SK-N-SH (cell line): ENCODE results near the gene RFPL4A. TPM values are rescaled to one million over a fixed set of nuclear protein-coding genes. Genes with fewer than 3 reads are reported as not detected.

Source experiments
- CTCF ChIA-PET: fragments of 300-600, 350-600 bp; formaldehyde crosslinking; extraction: SDS; loops from one replicate; lab custom pipeline; 2021; lab: Yijun Ruan, JAX
- POLR2A ChIA-PET: fragments of 350-600 bp; sonication (Branson Sonifier 250); formaldehyde crosslinking; extraction: SDS; loops from one replicate; lab custom pipeline; 2020; ENCODE audit warnings: antibody characterized with exemption, inconsistent platforms; lab: Yijun Ruan, JAX
- DNase-seq: peaks from one replicate; pipeline ENCODE4 v3.0.0; 2012
- H2AFZ ChIP-seq: fragments of 200-600 bp; sonication (generic); 2 replicates; pipeline ENCODE4 v1.8.1; 2016; ENCODE audit warnings: antibody characterized with exemption, mild to moderate bottlenecking, low read depth
- H3F3A ChIP-seq: fragments of 200-600 bp; sonication (generic); replicated peaks from 2 replicates; pipeline ENCODE3; 2016; ENCODE audit warnings: antibody characterized with exemption, mild to moderate bottlenecking; ENCODE audit not compliant: insufficient read depth
- H3K27ac ChIP-seq, 2 experiments: fragments of 200-500 bp in 1 of 2; fragments of 200-600 bp in 1 of 2; sonication (Bioruptor generic) in 1 of 2; sonication (generic), shearing (Covaris generic) in 1 of 2; 2 replicates each; pipeline versions ENCODE4 v1.5.1 to v1.6.1; 2014 to 2016; ENCODE audit warnings: low read depth in 2 of 2, inconsistent platforms in 1 of 2, low read length in 1 of 2, mild to moderate bottlenecking in 1 of 2, mixed read lengths in 1 of 2
- H3K27me3 ChIP-seq: fragments of 200-600 bp; sonication (generic), shearing (Covaris generic); 2 replicates; pipeline ENCODE4 v1.6.1; 2016; ENCODE audit warnings: mixed run types; ENCODE audit not compliant: insufficient read depth
- H3K36me3 ChIP-seq, 2 experiments: fragments of 200-500 bp in 1 of 2; fragments of 200-600 bp in 1 of 2; sonication (Bioruptor generic) in 1 of 2; sonication (generic) in 1 of 2; replicated peaks in 1 of 2; 2 replicates each; pipeline versions ENCODE3 to v1.5.1; 2014 to 2016; ENCODE audit warnings: low read length in 1 of 2, mild to moderate bottlenecking in 1 of 2; ENCODE audit not compliant: insufficient read depth in 2 of 2, control insufficient read depth in 1 of 2
- H3K4me1 ChIP-seq, 2 experiments: fragments of 200-500 bp in 1 of 2; fragments of 200-600 bp in 1 of 2; sonication (Bioruptor generic) in 1 of 2; sonication (generic), shearing (Covaris generic) in 1 of 2; 2 replicates each; pipeline versions ENCODE4 v1.5.1 to v1.6.1; 2014 to 2016; ENCODE audit warnings: low read depth in 1 of 2, low read length in 1 of 2, mixed run types in 1 of 2; ENCODE audit not compliant: insufficient read depth in 2 of 2, control insufficient read depth in 1 of 2
- H3K4me2 ChIP-seq: fragments of 200-600 bp; sonication (generic), shearing (Covaris generic); 2 replicates; pipeline ENCODE4 v1.6.1; 2017; ENCODE audit warnings: mixed run types
- H3K4me3 ChIP-seq, 2 experiments: fragments of 200-500 bp in 1 of 2; fragments of 200-600 bp in 1 of 2; sonication (Bioruptor generic) in 1 of 2; sonication (generic), shearing (Covaris generic) in 1 of 2; 2 replicates each; pipeline versions ENCODE4 v1.5.1 to v1.8.1; 2014 to 2016; ENCODE audit warnings: low read depth in 2 of 2, inconsistent platforms in 1 of 2, low read length in 1 of 2, mild to moderate bottlenecking in 1 of 2, mixed read lengths in 1 of 2, moderate library complexity in 1 of 2
- H3K79me2 ChIP-seq: fragments of 200-600 bp; sonication (generic); 2 replicates; pipeline ENCODE4 v1.8.1; 2017; ENCODE audit warnings: mild to moderate bottlenecking; ENCODE audit not compliant: insufficient read depth
- H3K9ac ChIP-seq: fragments of 200-600 bp; sonication (generic); 2 replicates; pipeline ENCODE4 v1.6.1; 2017; ENCODE audit warnings: mixed run types
- H3K9me2 ChIP-seq: fragments of 200-600 bp; sonication (generic); 2 replicates; pipeline ENCODE4 v1.6.1; 2017; ENCODE audit warnings: mixed run types
- H3K9me3 ChIP-seq: fragments of 200-600 bp; sonication (generic); 2 replicates; pipeline ENCODE4 v1.6.1; 2017; ENCODE audit warnings: mixed run types, mild to moderate bottlenecking, moderate library complexity
- H4K20me1 ChIP-seq: fragments of 200-600 bp; sonication (generic); 2 replicates; pipeline ENCODE4 v1.6.1; 2017; ENCODE audit warnings: mild to moderate bottlenecking, mixed run types; ENCODE audit not compliant: insufficient read depth
- ELF1 ChIP-seq: IDR thresholded peaks from 2 replicates; pipeline ENCODE4 v1.4.0; 2012
- EZH2phosphoT487 ChIP-seq: fragments of 200-600 bp; sonication (generic); IDR thresholded peaks from 2 replicates; pipeline ENCODE4 v1.6.1; 2017; ENCODE audit warnings: low read depth, mixed run types, mild to moderate bottlenecking, antibody characterized with exemption, moderate library complexity, borderline replicate concordance
- FOXJ3 ChIP-seq: sonication (generic); formaldehyde crosslinking; IDR thresholded peaks from 2 replicates; pipeline ENCODE4 v1.5.1; 2020; ENCODE audit warnings: mild to moderate bottlenecking, missing genetic modification reagents
- MXI1 ChIP-seq: IDR thresholded peaks from 2 replicates; pipeline ENCODE4 v1.6.1; 2012; ENCODE audit warnings: mild to moderate bottlenecking, low read depth, low read length, improper control_type of control experiment
- NFIC ChIP-seq: IDR thresholded peaks from 2 replicates; pipeline ENCODE4 v1.4.0; 2012; ENCODE audit warnings: borderline replicate concordance
- NRF1 ChIP-seq: IDR thresholded peaks from 2 replicates; pipeline ENCODE4 v1.6.1; 2012; ENCODE audit warnings: low read depth, mild to moderate bottlenecking, low read length
- RXRA ChIP-seq: IDR thresholded peaks from 2 replicates; pipeline ENCODE4 v1.4.0; 2012; ENCODE audit warnings: low read depth, mild to moderate bottlenecking, borderline replicate concordance
- TAF1 ChIP-seq: IDR thresholded peaks from 2 replicates; pipeline ENCODE4 v1.6.1; 2012; ENCODE audit warnings: low read depth, mild to moderate bottlenecking, low read length, moderate library complexity, borderline replicate concordance
- YY1 ChIP-seq: IDR thresholded peaks from 2 replicates; pipeline ENCODE4 v1.4.0; 2012; ENCODE audit warnings: low read depth, mild to moderate bottlenecking
- WGBS: methylation state at CpG from one replicate; pipeline ENCODE4 v1.1.6; 2017; ENCODE audit warnings: low lambda C conversion rate; 5-methylcytosine and 5-hydroxymethylcytosine counted together
- polyA plus RNA-seq, 3 experiments: library from polyadenylated mRNA; depleted of rRNA; stranded (reverse); fragments of >200 nt; gene quantifications; 2 replicates each; pipeline ENCODE4 v1.2.3, GENCODE V29; 2012
- TF ChIP-seq, protein P1 (sequence below): IDR thresholded peaks from 2 replicates; pipeline ENCODE4 v1.6.1; 2012; ENCODE audit warnings: mild to moderate bottlenecking, low read depth, low read length, moderate library complexity
- TF ChIP-seq, protein P2 (sequence below): IDR thresholded peaks from 2 replicates; pipeline ENCODE4; 2012
- TF ChIP-seq, protein P3 (sequence below): fragments of 150-350 bp; IDR thresholded peaks from 2 replicates; pipeline ENCODE4 v1.6.1; 2017; ENCODE audit warnings: antibody characterized with exemption, low read length, low read depth, borderline replicate concordance
- TF ChIP-seq, protein P4 (sequence below): IDR thresholded peaks from 2 replicates; pipeline ENCODE4 v1.4.0; 2012; ENCODE audit warnings: low read depth

RFPL4A gene
- polyA plus RNA-seq, 1 of the 3 experiments (the other 2 are of a cell fraction): not detected

DNA sequence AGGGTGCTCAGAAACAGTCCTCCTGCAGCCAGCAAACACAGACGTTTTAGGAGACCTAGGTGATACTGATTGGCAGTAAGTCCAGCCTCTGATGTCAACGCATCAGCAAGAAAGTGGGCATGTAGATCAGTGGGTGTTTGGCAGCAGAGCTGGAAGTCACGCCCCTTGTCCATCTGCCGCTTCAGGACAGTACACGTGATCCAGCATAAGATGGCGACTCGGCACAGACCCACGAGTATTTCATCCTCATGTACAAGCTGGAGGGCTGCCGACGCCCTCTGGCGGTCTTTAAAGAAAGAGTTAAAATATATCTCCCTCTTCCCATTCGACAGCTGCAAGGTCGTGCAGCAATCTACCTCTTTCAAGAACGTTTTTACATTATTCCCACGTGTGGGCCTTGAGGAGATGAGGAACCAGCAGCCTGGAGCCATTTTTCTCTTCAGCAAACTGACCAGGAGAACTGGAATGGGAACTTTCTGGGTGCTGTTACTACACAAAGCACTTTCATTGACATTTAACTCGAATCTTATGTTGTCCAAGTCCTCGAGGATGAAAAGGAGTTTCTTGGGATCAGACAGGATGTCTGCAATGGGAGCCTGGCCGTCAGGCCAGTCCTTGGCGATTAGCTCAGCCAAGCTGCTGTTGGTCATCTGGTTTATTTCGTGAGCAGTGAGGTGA is 50.6 kb downstream of the RFPL4A start (continued):
- TF ChIP-seq, protein P1, sequence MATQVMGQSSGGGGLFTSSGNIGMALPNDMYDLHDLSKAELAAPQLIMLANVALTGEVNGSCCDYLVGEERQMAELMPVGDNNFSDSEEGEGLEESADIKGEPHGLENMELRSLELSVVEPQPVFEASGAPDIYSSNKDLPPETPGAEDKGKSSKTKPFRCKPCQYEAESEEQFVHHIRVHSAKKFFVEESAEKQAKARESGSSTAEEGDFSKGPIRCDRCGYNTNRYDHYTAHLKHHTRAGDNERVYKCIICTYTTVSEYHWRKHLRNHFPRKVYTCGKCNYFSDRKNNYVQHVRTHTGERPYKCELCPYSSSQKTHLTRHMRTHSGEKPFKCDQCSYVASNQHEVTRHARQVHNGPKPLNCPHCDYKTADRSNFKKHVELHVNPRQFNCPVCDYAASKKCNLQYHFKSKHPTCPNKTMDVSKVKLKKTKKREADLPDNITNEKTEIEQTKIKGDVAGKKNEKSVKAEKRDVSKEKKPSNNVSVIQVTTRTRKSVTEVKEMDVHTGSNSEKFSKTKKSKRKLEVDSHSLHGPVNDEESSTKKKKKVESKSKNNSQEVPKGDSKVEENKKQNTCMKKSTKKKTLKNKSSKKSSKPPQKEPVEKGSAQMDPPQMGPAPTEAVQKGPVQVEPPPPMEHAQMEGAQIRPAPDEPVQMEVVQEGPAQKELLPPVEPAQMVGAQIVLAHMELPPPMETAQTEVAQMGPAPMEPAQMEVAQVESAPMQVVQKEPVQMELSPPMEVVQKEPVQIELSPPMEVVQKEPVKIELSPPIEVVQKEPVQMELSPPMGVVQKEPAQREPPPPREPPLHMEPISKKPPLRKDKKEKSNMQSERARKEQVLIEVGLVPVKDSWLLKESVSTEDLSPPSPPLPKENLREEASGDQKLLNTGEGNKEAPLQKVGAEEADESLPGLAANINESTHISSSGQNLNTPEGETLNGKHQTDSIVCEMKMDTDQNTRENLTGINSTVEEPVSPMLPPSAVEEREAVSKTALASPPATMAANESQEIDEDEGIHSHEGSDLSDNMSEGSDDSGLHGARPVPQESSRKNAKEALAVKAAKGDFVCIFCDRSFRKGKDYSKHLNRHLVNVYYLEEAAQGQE: no peak
- TF ChIP-seq, protein P2, sequence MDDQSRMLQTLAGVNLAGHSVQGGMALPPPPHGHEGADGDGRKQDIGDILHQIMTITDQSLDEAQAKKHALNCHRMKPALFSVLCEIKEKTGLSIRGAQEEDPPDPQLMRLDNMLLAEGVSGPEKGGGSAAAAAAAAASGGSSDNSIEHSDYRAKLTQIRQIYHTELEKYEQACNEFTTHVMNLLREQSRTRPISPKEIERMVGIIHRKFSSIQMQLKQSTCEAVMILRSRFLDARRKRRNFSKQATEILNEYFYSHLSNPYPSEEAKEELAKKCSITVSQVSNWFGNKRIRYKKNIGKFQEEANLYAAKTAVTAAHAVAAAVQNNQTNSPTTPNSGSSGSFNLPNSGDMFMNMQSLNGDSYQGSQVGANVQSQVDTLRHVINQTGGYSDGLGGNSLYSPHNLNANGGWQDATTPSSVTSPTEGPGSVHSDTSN: no peak; the same call in 1 of the 2 replicates
- TF ChIP-seq ELF1: no peak
- no peak for TF ChIP-seq FOXJ3 (CRISPR knock-in tag)
- TF ChIP-seq TAF1: no peak
- no peak for TF ChIP-seq NRF1
- peak; percentile 81 for TF ChIP-seq YY1
- TF ChIP-seq, protein P3, sequence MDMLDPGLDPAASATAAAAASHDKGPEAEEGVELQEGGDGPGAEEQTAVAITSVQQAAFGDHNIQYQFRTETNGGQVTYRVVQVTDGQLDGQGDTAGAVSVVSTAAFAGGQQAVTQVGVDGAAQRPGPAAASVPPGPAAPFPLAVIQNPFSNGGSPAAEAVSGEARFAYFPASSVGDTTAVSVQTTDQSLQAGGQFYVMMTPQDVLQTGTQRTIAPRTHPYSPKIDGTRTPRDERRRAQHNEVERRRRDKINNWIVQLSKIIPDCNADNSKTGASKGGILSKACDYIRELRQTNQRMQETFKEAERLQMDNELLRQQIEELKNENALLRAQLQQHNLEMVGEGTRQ: no peak

- H3K79me2 ChIP-seq: no peaks in the 10 kb centered on the region
- ChIA-PET CTCF (interaction anchor here (0.7 to 3.0 kb wide), 2 partner anchors 11 to 112 kb away, joined by 3 to 11 read pairs; no protein-coding TSS in a partner anchor), POLR2A (no interaction called here)
- no peaks in the 10 kb centered on the region for H3K9me3 ChIP-seq
- no peak overlapping the region for H3K9ac ChIP-seq
- WGBS: 0% methylated on average over 3 of the region's 3 CpGs
- H3K4me1 ChIP-seq: no peaks in the 10 kb centered on the region; a peak in 1 of 4 replicates
- H3K27ac ChIP-seq: no peak overlapping the region
- no peaks in the 10 kb centered on the region for H3F3A ChIP-seq
- peaks cover 5% of the 10 kb centered on the region; the same call in 1 of the 2 replicates for H3K27me3 ChIP-seq
- H3K4me2 ChIP-seq: no peak overlapping the region
- H4K20me1 ChIP-seq: no peaks in the 10 kb centered on the region
- DNase-seq: no peak
- no peak overlapping the region for H3K4me3 ChIP-seq
- H2AFZ ChIP-seq: no peak overlapping the region
- no peaks in the 10 kb centered on the region for H3K36me3 ChIP-seq
- TF ChIP-seq EZH2phosphoT487 (no peak), NRF1 (no peak), NFIC (no peak), RXRA (no peak), MXI1 (no peak), TAF1 (no peak)
- TF ChIP-seq, protein P4, sequence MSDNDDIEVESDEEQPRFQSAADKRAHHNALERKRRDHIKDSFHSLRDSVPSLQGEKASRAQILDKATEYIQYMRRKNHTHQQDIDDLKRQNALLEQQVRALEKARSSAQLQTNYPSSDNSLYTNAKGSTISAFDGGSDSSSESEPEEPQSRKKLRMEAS: no peak
- TF ChIP-seq, protein P3: no peak
- TF ChIP-seq, protein P2: no peak
- H3K9me2 ChIP-seq: no peaks in the 10 kb centered on the region
These were observed 52.4 kb downstream of the RFPL4A start for GRCh38 chr19:55811340-55811739.
